Activated naive CD4-positive, alpha-beta T cell (primary cell): ENCODE measurements around the gene MYCN.
"Not testable (repeated sequence)": the region's sequence is repeated elsewhere in the genome, so short reads cannot be mapped to it uniquely, and the experiment has no call there.

Source experiments
- DNase-seq, 4 experiments: peaks; one replicate each; lab custom pipeline; 2025; lab: John Stamatoyannopoulos, UW

MYCN gene

GRCh38 chr2:15943378-15944280 is 3.3 kb downstream of the MYCN start:
- DNase-seq: no peak

GRCh38 chr2:15944325-15945017 is 4.1 kb downstream of the MYCN start:
- no peak for DNase-seq

- no peak for DNase-seq
These were observed 5.8 kb downstream of the MYCN start for GRCh38 chr2:15945909-15946705.

- no peak for DNase-seq
These were observed 6.6 kb downstream of the MYCN start for GRCh38 chr2:15946983-15947382.

GRCh38 chr2:15947431-15947830 is 7.1 kb downstream of the MYCN start:
- no peak for DNase-seq

- DNase-seq: no peak
These were observed 8.3 kb downstream of the MYCN start for GRCh38 chr2:15948704-15948957.

- no peak for DNase-seq
These were observed 8.8 kb downstream of the MYCN start for GRCh38 chr2:15949126-15949525.

GRCh38 chr2:15949551-15949950 is 9.2 kb downstream of the MYCN start:
- DNase-seq: no peak

GRCh38 chr2:15950088-15950952 is 10.0 kb downstream of the MYCN start:
- no peak for DNase-seq

- not testable (repeated sequence) for DNase-seq
These were observed 11.6 kb downstream of the MYCN start for GRCh38 chr2:15951936-15952335.

- DNase-seq: no peak
These were observed 12.2 kb downstream of the MYCN start for GRCh38 chr2:15952451-15953146.

- no peak for DNase-seq
These were observed 12.8 kb downstream of the MYCN start for GRCh38 chr2:15953147-15953630.

- DNase-seq: no peak
These were observed 13.7 kb downstream of the MYCN start for GRCh38 chr2:15953891-15954680.

GRCh38 chr2:15954761-15955160 is 14.4 kb downstream of the MYCN start:
- no peak for DNase-seq

GRCh38 chr2:15955232-15955988 is 15.1 kb downstream of the MYCN start:
- DNase-seq: no peak

- DNase-seq: no peak
These were observed 15.9 kb downstream of the MYCN start for GRCh38 chr2:15956230-15956629.

GRCh38 chr2:15956751-15957736 is 16.7 kb downstream of the MYCN start:
- DNase-seq: no peak
